LHCN-M2 (cell line): ENCODE data around the gene FASTKD3. TPM values are rescaled to one million over a fixed set of nuclear protein-coding genes. Genes with fewer than 3 reads are reported as not detected.
"Not testable (repeated sequence)": the region's sequence is repeated elsewhere in the genome, so short reads cannot be mapped to it uniquely, and the experiment has no call there.

ENCODE experiments used
- DNase-seq: peaks from one replicate; pipeline ENCODE4 v3.0.0-alpha.2; 2012; ENCODE audit warnings: low read depth
- polyA plus RNA-seq: library from polyadenylated mRNA; unstranded; fragments of >200 nt; gene quantifications from one replicate; pipeline ENCODE4 v1.2.1, GENCODE V29; 2012; ENCODE audit warnings: missing spikeins
- total RNA-seq: library from RNA; depleted of rRNA; stranded (reverse); fragments of >200 nt; gene quantifications from 2 replicates; pipeline ENCODE4 v1.2.3, GENCODE V29; 2014; rRNA removed

FASTKD3 gene
- total RNA-seq: 12.5 and 14.6 TPM in 2 replicates
- polyA plus RNA-seq: 5.0 TPM

- DNase-seq: peak; percentile 89
Observed at GRCh38 chr5:7868773-7869473, at the start of gene FASTKD3, which contains the start of gene MTRR. Gene FASTKD3 (minus strand): TSS chr5:7869031. CDS start chr5:7868083, 948 bp downstream. Gene MTRR (plus strand): TSS chr5:7869148. CDS start chr5:7870795, 1,647 bp downstream.

GRCh38 chr5:7917130-7918123 is 48.6 kb upstream of the FASTKD3 start:
- DNase-seq: no peak

GRCh38 chr5:7916171-7916804 is 47.5 kb upstream of the FASTKD3 start:
- peak; percentile 78 for DNase-seq

- DNase-seq: not testable (repeated sequence)
Observed at GRCh38 chr5:7911429-7911771, 42.6 kb upstream of the FASTKD3 start.

- no peak for DNase-seq
Observed at GRCh38 chr5:7910738-7911428, 42.1 kb upstream of the FASTKD3 start.

- no peak for DNase-seq
Observed at GRCh38 chr5:7908317-7908716, 39.5 kb upstream of the FASTKD3 start.

GRCh38 chr5:7907612-7908011 is 38.8 kb upstream of the FASTKD3 start:
- no peak for DNase-seq

GRCh38 chr5:7904170-7904569 is 35.3 kb upstream of the FASTKD3 start:
- peak; percentile 90 for DNase-seq

- DNase-seq: no peak
Observed at GRCh38 chr5:7902666-7903625, 34.1 kb upstream of the FASTKD3 start.

GRCh38 chr5:7902201-7902600 is 33.4 kb upstream of the FASTKD3 start:
- DNase-seq: peak; percentile 69

GRCh38 chr5:7897014-7897600 is 28.3 kb upstream of the FASTKD3 start:
- peak; percentile 67 for DNase-seq

GRCh38 chr5:7894860-7895259 is 26.0 kb upstream of the FASTKD3 start:
- no peak for DNase-seq

GRCh38 chr5:7894439-7894838 is 25.6 kb upstream of the FASTKD3 start:
- no peak for DNase-seq

- no peak for DNase-seq
Observed at GRCh38 chr5:7888901-7889300, 20.1 kb upstream of the FASTKD3 start.

- DNase-seq: peak; percentile 64
Observed at GRCh38 chr5:7886849-7887475, 18.1 kb upstream of the FASTKD3 start.

- no peak for DNase-seq
Observed at GRCh38 chr5:7884491-7885267, 15.8 kb upstream of the FASTKD3 start.

GRCh38 chr5:7882926-7883325 is 14.1 kb upstream of the FASTKD3 start:
- DNase-seq: no peak

- DNase-seq: no peak
Observed at GRCh38 chr5:7881816-7882215, 13.0 kb upstream of the FASTKD3 start.
